SK-N-SH treated with all-trans-retinoic acid at 6 μM for 48 hours (cell line): ENCODE data around the gene NPHS1.

ENCODE experiments used
- ATAC-seq: fragments of 200-7000 bp; cut with Tn5 transposase; 3 replicates; pipeline ENCODE4 v1.9.1; 2020; ENCODE audit warnings: mild to moderate bottlenecking, moderate library complexity
- ARNTL ChIP-seq: fragments of 450-650 bp; formaldehyde crosslinking; IDR thresholded peaks from 2 replicates; pipeline ENCODE4 v1.5.0; 2020; ENCODE audit warnings: low read depth, mild to moderate bottlenecking, moderate library complexity, borderline replicate concordance
- CREB5 ChIP-seq: fragments of 250-450 bp; sonication (Bioruptor Pico); IDR thresholded peaks from 2 replicates; pipeline ENCODE4 v1.5.1; 2020; ENCODE audit warnings: low read depth, mild to moderate bottlenecking, moderate library complexity
- CSRNP3 ChIP-seq: fragments of 250-450 bp; sonication (Bioruptor Pico); IDR thresholded peaks from 2 replicates; pipeline ENCODE4 v1.5.1; 2021; ENCODE audit warnings: mild to moderate bottlenecking, moderate library complexity
- ESRRG ChIP-seq: fragments of 250-450 bp; sonication (Bioruptor Pico); IDR thresholded peaks from 2 replicates; pipeline ENCODE4 v1.6.1; 2021; ENCODE audit warnings: mild to moderate bottlenecking
- GLIS3 ChIP-seq: fragments of 250-450 bp; sonication (Bioruptor Pico); IDR thresholded peaks from 2 replicates; pipeline ENCODE4 v1.5.0; 2020; ENCODE audit warnings: mild to moderate bottlenecking, moderate library complexity
- ISL1 ChIP-seq: fragments of 250-450 bp; sonication (Bioruptor Pico); IDR thresholded peaks from 2 replicates; pipeline ENCODE4 v2.1.2; 2022; ENCODE audit warnings: mild to moderate bottlenecking, moderate library complexity
- PATZ1 ChIP-seq: fragments of 250-450 bp; sonication (Bioruptor Pico); IDR thresholded peaks from 2 replicates; pipeline ENCODE4 v1.8.0; 2020; ENCODE audit warnings: mild to moderate bottlenecking, moderate library complexity, borderline replicate concordance
- POU6F1 ChIP-seq: fragments of 250-450 bp; sonication (Bioruptor Pico); IDR thresholded peaks from 2 replicates; pipeline ENCODE4 v1.8.0; 2021; ENCODE audit warnings: low read depth, mild to moderate bottlenecking, moderate library complexity, borderline replicate concordance
- RARB ChIP-seq: fragments of 250-450 bp; sonication (Bioruptor Pico); IDR thresholded peaks from 2 replicates; pipeline ENCODE4 v1.8.0; 2021; ENCODE audit warnings: mild to moderate bottlenecking, moderate library complexity
- SNAI2 ChIP-seq: fragments of 250-450 bp; sonication (Bioruptor Pico); IDR thresholded peaks from 2 replicates; pipeline ENCODE4 v1.5.0; 2020; ENCODE audit warnings: mild to moderate bottlenecking, moderate library complexity
- TOX ChIP-seq: fragments of 250-450 bp; sonication (Bioruptor Pico); IDR thresholded peaks from 2 replicates; pipeline ENCODE4 v1.8.0; 2021; ENCODE audit warnings: mild to moderate bottlenecking, moderate library complexity, borderline replicate concordance
- TSHZ2 ChIP-seq: fragments of 250-450 bp; sonication (Bioruptor Pico); IDR thresholded peaks from 2 replicates; pipeline ENCODE4 v1.5.0; 2020; ENCODE audit warnings: mild to moderate bottlenecking, moderate library complexity
- ZFP3 ChIP-seq: fragments of 250-450 bp; sonication (Bioruptor Pico); IDR thresholded peaks from 2 replicates; pipeline ENCODE4 v1.5.0; 2020; ENCODE audit warnings: mild to moderate bottlenecking, moderate library complexity
- ZFP30 ChIP-seq: fragments of 450-650 bp; formaldehyde crosslinking; IDR thresholded peaks from 2 replicates; pipeline ENCODE4 v1.5.0; 2022; ENCODE audit warnings: mild to moderate bottlenecking, moderate library complexity
- ZNF70 ChIP-seq: fragments of 450-650 bp; formaldehyde crosslinking; IDR thresholded peaks from 2 replicates; pipeline ENCODE4 v1.5.0; 2020; ENCODE audit warnings: mild to moderate bottlenecking, moderate library complexity
- ZNF8 ChIP-seq: fragments of 450-650 bp; formaldehyde crosslinking; IDR thresholded peaks from 2 replicates; pipeline ENCODE4 v1.5.0; 2020; ENCODE audit warnings: mild to moderate bottlenecking, moderate library complexity

The NPHS1 gene

GRCh38 chr19:35780717-35781116 is 71.6 kb downstream of the NPHS1 start:
- ATAC-seq, result no peak

GRCh38 chr19:35780058-35780457 is 72.2 kb downstream of the NPHS1 start:
- TF ChIP-seq ZFP3 (CRISPR knock-in tag) (no peak), PATZ1 (CRISPR knock-in tag) (no peak), TOX (no peak), ZNF70 (CRISPR knock-in tag) (no peak), POU6F1 (no peak), GLIS3 (no peak), ARNTL (CRISPR knock-in tag) (no peak), ZNF8 (CRISPR knock-in tag) (no peak), SNAI2 (no peak), TSHZ2 (CRISPR knock-in tag) (no peak)
- no peak for ATAC-seq

More at GRCh38 chr19:35780717-35781116, 71.6 kb downstream of the NPHS1 start:
- TF ChIP-seq RARB (no peak), TOX (no peak)

- ATAC-seq, result no peak
- TF ChIP-seq ARNTL (CRISPR knock-in tag) (no peak), SNAI2 (no peak), ZFP30 (no peak)
Observed at GRCh38 chr19:35779033-35779432, 73.3 kb downstream of the NPHS1 start.

- TF ChIP-seq ESRRG (CRISPR knock-in tag), result no peak
- TF ChIP-seq CSRNP3 (CRISPR knock-in tag), result no peak
- no peak for TF ChIP-seq RARB
- TF ChIP-seq ARNTL (CRISPR knock-in tag), result no peak
- TF ChIP-seq ZFP30, result no peak
- no peak for TF ChIP-seq GLIS3
- no peak for ATAC-seq
Observed at GRCh38 chr19:35777961-35778360, 74.3 kb downstream of the NPHS1 start.

GRCh38 chr19:35777086-35777841 is 75.0 kb downstream of the NPHS1 start:
- ATAC-seq, result no peak
- no peak for TF ChIP-seq CREB5 (CRISPR knock-in tag)
- no peak for TF ChIP-seq TOX
- no peak for TF ChIP-seq ISL1 (CRISPR knock-in tag)
- TF ChIP-seq ARNTL (CRISPR knock-in tag), result no peak
- TF ChIP-seq TSHZ2 (CRISPR knock-in tag), result no peak
- TF ChIP-seq POU6F1, result no peak
- no peak for TF ChIP-seq ZFP3 (CRISPR knock-in tag)
